GM12878 (cell line): ENCODE data around the gene CD86. TPM values are rescaled to one million over a fixed set of nuclear protein-coding genes. Genes with fewer than 3 reads are reported as not detected.

Experiments used
- ATF2 ChIP-seq: IDR thresholded peaks from 2 replicates; pipeline ENCODE4 v1.6.1; 2012; ENCODE audit warnings: low read length, inconsistent platforms
- ATF7 ChIP-seq: fragments of 450-650 bp; IDR thresholded peaks from 2 replicates; pipeline ENCODE4 v1.6.1; 2016; ENCODE audit warnings: low read depth, mild to moderate bottlenecking
- DPF2 ChIP-seq: fragments of 450-650 bp; IDR thresholded peaks from 2 replicates; pipeline ENCODE4 v1.6.1; 2017; ENCODE audit warnings: mild to moderate bottlenecking
- E4F1 ChIP-seq: fragments of 450-650 bp; IDR thresholded peaks from 2 replicates; pipeline ENCODE4 v1.6.1; 2018; ENCODE audit warnings: borderline replicate concordance, mild to moderate bottlenecking; ENCODE audit not compliant: partially characterized antibody
- EGR1 ChIP-seq, 2 experiments: IDR thresholded peaks; 1 replicate in 1 of 2; 2 replicates in 1 of 2; pipeline ENCODE4 v1.6.1; 2011 to 2012; ENCODE audit warnings: low read depth in 2 of 2, low read length in 2 of 2, borderline replicate concordance in 1 of 2, mild to moderate bottlenecking in 1 of 2, moderate library complexity in 1 of 2
- GABPA ChIP-seq: IDR thresholded peaks from 2 replicates; pipeline ENCODE4 v1.6.1; 2014; ENCODE audit warnings: antibody characterized with exemption, low read depth, mild to moderate bottlenecking, inconsistent platforms
- GATAD2B ChIP-seq: fragments of 450-650 bp; conservative IDR thresholded peaks from 2 replicates; pipeline ENCODE4 v1.6.1; 2017; ENCODE audit warnings: low read depth, mild to moderate bottlenecking, moderate library complexity
- HDAC2 ChIP-seq: fragments of 200-600 bp; sonication (generic); IDR thresholded peaks from 2 replicates; pipeline ENCODE4 v1.6.1; 2017
- IRF3 ChIP-seq: fragments of 450-650 bp; IDR thresholded peaks from 2 replicates; pipeline ENCODE4 v1.6.1; 2014; ENCODE audit warnings: mild to moderate bottlenecking
- KAT2A ChIP-seq: conservative IDR thresholded peaks from 2 replicates; pipeline ENCODE4 v1.6.1; 2011; ENCODE audit warnings: low read depth, low read length; ENCODE audit not compliant: control insufficient read depth
- MAX ChIP-seq: IDR thresholded peaks from 2 replicates; pipeline ENCODE4 v1.6.1; 2012; ENCODE audit warnings: low read depth, low read length, improper control_type of control experiment
- MTA2 ChIP-seq: fragments of 450-650 bp; IDR thresholded peaks from 2 replicates; pipeline ENCODE4 v1.6.1; 2016; ENCODE audit warnings: low read depth, mild to moderate bottlenecking, moderate library complexity
- MXI1 ChIP-seq: fragments of 150-350 bp; IDR thresholded peaks from 2 replicates; pipeline ENCODE4 v1.6.1; 2011; ENCODE audit warnings: low read depth, mild to moderate bottlenecking, inconsistent platforms, low read length, improper control_type of control experiment
- SP1 ChIP-seq: IDR thresholded peaks from one replicate; pipeline ENCODE4 v1.6.1; 2011; ENCODE audit warnings: low read depth, low read length
- SREBF1 ChIP-seq: IDR thresholded peaks from 2 replicates; pipeline ENCODE4 v1.6.1; 2012; ENCODE audit warnings: mild to moderate bottlenecking, low read length
- SUPT20H ChIP-seq: IDR thresholded peaks from 2 replicates; pipeline ENCODE4 v1.6.1; 2011; ENCODE audit warnings: low read depth, mild to moderate bottlenecking, low read length, moderate library complexity, borderline replicate concordance; ENCODE audit not compliant: control insufficient read depth
- USF2 ChIP-seq: IDR thresholded peaks from 2 replicates; pipeline ENCODE4 v1.6.1; 2011; ENCODE audit warnings: low read depth, low read length, improper control_type of control experiment, borderline replicate concordance
- ZNF217 ChIP-seq: fragments of 450-650 bp; IDR thresholded peaks from 2 replicates; pipeline ENCODE4 v1.6.1; 2017; ENCODE audit warnings: antibody characterized with exemption, mild to moderate bottlenecking
- ZNF592 ChIP-seq: fragments of 450-650 bp; IDR thresholded peaks from 2 replicates; pipeline ENCODE4 v1.6.1; 2017; ENCODE audit warnings: mild to moderate bottlenecking, moderate library complexity
- polyA plus RNA-seq, 11 experiments: library from polyadenylated mRNA; depleted of rRNA in 4 of 11; unstranded in 6 of 11; stranded (reverse) in 5 of 11; fragments of >200 nt; fragmentation: Nextera tagmentation in 4 of 11; fragmentation: Illumina TruSeq in 1 of 11; extraction: Ambion mirVana in 4 of 11; extraction: Trizol in 1 of 11; gene quantifications; 1 replicate in 1 of 11; 2 replicates in 10 of 11; pipeline versions ENCODE4 v1.2.1 to v1.2.3, GENCODE V29; 2011 to 2016; ENCODE audit warnings: inconsistent platforms in 2 of 11, missing spikeins in 2 of 11, low read depth in 1 of 11
- total RNA-seq, 4 experiments: library from RNA; depleted of rRNA in 3 of 4; stranded (reverse); fragments of >200 nt in 3 of 4; fragmentation: Illumina TruSeq in 1 of 4; extraction: Trizol in 1 of 4; gene quantifications; 2 replicates each; pipeline versions ENCODE4 v1.2.1 to v1.2.3, GENCODE V29; 2013 to 2021
- TF ChIP-seq, protein P1 (sequence below): fragments of 450-650 bp; IDR thresholded peaks from 2 replicates; pipeline ENCODE4 v1.6.1; 2016; ENCODE audit warnings: mild to moderate bottlenecking

The CD86 gene
- total and polyA plus RNA-seq, 10 of the 15 experiments (the other 5 are each of a cell fraction or from before 2014, with no cell fraction given): 40.9 to 100 (median 55.5) TPM

DNA sequence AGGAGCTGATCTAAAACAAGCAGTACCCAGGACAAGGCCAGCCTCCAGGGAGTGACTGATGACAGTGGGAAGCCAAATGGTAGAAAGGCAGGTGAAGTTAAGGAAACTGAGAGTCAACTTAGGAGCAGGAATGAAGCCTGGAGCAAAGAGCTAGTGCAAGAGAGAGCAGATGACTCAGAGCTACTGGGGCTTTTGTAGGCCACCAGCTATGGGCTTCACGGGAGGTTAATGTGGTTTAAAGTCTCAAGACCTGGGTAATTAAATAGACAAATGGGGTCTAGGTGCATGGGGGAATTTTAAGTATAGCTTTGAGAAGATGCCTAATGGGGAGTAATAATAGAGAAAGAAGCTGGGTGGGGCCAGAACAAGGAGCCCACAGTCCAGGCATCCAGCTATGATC lies 3.1 kb downstream of the CD86 start (continued):
- no peak for TF ChIP-seq ZNF592
- no peak for TF ChIP-seq ATF7
- TF ChIP-seq ZNF217: no peak
- no peak for TF ChIP-seq DPF2
- TF ChIP-seq, protein P1, sequence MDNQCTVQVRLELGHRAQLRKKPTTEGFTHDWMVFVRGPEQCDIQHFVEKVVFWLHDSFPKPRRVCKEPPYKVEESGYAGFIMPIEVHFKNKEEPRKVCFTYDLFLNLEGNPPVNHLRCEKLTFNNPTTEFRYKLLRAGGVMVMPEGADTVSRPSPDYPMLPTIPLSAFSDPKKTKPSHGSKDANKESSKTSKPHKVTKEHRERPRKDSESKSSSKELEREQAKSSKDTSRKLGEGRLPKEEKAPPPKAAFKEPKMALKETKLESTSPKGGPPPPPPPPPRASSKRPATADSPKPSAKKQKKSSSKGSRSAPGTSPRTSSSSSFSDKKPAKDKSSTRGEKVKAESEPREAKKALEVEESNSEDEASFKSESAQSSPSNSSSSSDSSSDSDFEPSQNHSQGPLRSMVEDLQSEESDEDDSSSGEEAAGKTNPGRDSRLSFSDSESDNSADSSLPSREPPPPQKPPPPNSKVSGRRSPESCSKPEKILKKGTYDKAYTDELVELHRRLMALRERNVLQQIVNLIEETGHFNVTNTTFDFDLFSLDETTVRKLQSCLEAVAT: 0 out of 2 replicates have a peak, but pooled peaks have one; percentile 38
- no peak for TF ChIP-seq EGR1 (IDR thresholded peaks at IDR 0.05; ENCODE audit: borderline replicate concordance in 1 of 2, low read depth in 2 of 2, low read length in 2 of 2)
- TF ChIP-seq GATAD2B: no peak
- no peak for TF ChIP-seq ATF2
- TF ChIP-seq SUPT20H: no peak
- TF ChIP-seq MXI1: no peak
- TF ChIP-seq MTA2: peak; percentile 91
- no peak for TF ChIP-seq SP1
- TF ChIP-seq SREBF1: no peak
- TF ChIP-seq MAX: no peak
- TF ChIP-seq E4F1: no peak
- TF ChIP-seq HDAC2: no peak
- no peak for TF ChIP-seq IRF3
- TF ChIP-seq USF2: no peak
- no peak for TF ChIP-seq GABPA
- TF ChIP-seq KAT2A: no peak
